HG03378 (cell line): Measurements from ENCODE around the gene SOX1.

Source experiments
- ATAC-seq: cut with Tn5 transposase; IDR thresholded peaks from one replicate; pipeline ENCODE4 v1.9.1; 2021; ENCODE audit warnings: mild to moderate bottlenecking, moderate library complexity; ENCODE audit not compliant: unreplicated experiment

SOX1 gene

DNA sequence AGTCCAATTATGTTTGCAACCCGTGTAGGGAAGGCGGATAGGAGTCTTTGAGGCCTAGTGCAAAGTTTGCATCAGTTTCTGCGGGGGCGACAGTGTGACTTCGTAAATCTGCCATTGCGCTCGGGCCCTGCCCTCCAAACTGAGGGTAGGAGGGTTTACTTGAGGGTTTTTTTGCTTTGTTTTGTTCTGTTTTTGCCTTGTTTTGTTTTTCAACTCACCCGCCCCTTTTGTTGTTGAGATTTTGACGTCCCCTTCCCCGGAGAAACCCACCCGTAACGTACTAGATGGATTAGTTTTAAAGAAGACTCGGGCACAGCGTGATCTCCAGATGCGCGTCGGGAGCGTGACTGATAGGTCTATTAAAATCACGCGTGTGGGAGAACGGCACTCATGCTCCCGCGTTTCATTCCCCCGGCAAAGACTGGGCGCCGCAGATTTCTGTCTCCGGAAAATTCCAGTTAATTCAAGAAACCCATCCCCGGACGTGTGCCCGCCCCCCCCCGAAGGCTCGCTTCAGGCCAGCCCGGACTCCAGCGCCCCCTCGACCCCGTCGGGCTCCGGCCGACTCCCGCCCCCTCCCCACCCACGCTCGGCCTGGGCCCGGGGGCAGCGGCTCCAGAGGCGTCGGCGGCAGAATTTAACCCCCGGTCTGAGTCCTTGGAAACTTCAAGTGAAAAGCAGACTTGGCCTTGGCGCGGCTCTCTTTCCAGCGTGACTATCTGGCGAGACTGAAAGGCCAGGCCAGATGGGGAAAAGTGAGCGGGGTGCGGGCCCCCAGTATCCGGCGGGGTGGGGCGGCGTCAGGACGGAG lies 5.0 kb downstream of the SOX1 start:
- no peak for ATAC-seq

DNA sequence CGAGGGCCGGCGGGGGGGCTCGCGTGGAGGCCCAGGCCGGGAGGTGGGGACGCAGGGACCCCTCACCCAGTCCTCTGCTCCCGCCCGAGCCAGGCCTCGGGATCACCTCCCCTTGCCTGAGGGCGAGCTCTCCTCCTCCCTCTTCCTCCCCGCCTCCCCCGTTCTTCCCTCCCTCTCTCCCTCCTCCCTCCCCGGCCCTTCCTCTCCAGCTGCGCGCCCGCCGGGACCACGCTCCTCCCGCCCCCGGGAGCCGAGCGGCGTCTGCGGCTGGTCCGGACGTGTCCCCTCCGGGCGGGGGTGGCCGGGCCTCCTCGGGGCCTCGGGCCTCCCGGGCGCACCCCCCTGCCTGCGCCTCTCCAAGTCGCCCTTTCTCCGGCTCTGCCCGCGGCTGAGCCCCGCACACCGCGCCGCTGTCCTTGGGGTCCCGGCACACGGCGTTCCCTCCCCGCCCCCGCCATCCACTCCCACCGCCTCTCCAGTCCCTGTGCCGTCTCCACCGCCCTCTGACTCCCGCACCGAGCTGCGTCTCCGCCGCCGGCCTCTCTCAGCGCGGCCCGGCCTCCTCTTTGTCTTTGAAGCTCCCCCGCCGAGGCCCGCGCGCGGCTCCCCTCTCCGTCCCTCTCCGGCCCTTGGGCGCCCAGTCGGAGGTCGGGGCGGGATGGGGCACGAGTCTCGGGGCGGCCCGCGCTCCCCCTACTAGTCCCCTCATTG lies 5.7 kb downstream of the SOX1 start:
- no peak for ATAC-seq

DNA sequence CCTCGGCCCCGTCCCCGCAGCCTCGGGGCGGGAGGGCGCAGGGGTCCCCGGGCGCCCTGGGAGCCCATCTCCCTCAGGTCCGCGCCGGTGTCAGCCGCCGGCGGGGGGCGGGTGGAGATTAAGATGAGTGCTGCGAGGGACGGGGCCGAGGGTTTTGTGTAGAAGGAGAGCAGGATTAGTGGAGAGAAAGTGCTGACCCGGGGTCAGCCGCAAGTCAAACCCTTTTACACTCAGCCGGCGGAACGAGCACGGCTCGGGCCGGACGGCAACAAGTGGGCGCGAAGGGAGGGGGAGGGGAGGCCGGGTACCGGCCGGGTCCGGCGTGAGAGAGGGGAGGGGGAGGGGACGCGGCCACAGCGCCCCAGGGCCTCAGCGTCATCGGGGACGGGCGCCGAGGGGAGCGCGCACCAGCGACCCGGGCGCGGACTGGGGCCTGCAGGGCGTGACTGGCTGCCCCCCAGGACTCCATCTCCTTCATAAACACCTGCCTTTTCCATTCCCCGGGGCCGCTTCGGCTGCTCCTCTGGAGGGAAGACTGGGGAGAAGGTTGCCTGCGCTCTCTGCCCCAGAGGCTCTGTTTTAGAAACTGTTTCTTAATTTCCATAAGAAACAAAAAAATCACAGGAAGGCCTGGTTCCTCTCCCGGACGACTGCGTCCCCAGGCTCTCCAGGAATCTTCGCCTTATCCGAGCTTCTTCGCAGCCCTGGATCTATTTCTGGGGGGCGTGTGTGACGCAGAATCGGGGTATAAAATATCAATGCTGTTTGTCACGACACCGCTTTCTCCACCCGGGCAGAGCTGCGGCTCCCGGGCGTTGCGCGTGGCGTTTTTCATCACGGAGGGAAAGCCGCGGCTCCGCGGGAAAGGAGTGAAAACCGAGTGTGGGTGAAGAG lies 6.5 kb downstream of the SOX1 start:
- ATAC-seq, result no peak

DNA sequence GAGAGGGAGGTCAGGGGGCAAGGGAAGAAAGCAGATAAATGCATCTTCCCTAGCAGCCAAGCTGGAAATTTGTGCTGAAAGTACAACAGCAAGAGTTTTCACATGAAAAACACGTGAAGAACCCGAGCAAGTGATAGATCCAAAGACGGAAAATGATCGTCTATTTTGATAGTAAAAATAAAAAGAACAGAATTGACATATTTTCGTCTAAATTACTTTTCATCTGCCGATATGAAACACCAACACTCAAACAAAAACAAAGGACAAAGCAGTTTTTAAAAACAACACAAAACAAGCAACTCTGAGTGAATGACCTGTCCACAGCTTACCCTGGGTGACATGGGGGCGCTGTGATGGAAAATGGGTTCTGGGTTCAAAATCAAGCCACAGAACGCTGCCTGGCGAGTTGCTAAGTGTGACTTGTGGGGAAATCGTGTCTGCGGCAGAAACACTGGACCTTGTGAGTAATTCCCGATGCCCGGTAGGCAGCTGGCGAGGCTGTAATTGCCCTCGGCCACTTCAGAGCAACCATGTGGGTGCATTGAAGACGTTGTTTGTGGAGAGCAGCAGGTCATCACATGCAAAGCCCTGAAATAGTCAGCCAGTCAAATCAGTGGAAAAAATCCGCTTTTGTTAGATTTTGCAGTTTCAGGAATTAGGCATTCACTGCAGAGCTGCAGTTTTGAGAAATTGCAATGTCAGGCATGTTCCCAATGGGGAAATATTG lies 7.4 kb downstream of the SOX1 start:
- no peak for ATAC-seq

DNA sequence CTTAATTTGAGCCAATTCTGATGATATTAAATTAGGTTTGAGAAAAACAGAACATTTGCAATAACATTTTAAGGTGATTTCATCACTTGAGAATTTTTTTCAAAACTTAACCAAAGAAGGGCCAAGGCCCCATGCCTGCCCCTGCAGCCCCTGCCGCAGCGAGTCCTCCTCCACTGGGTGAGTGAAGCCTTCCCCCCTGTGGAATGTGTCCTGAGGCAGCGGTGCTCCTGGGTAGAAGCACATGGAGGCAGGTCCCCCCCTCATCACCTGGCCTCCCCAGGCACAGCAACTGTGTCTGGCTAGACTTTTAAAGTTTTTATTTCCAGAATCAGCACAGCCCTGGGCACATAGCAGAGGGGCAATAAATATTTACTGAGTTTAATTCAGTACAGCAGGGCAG lies 10.8 kb downstream of the SOX1 start:
- no peak for ATAC-seq

DNA sequence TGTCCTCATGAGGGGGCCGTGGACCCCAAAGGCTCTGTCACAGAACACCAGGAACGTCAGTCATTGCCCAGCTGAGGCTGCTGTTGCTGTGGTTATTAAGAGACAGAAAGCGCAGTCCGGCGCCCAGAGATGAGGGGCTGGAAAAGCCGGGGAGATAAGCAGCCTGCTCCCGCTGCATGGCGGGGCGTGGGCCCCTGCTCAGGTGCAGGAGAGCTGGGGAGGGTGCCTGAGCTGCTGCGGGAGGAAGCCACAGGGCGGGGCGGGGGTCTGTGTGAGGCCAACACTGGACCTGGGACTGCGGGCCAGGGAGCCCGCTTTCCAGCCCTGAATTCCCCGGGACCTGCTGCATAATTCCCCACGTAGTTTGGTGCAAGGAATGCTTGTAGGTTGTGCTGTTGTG lies 11.3 kb downstream of the SOX1 start:
- ATAC-seq, result no peak

DNA sequence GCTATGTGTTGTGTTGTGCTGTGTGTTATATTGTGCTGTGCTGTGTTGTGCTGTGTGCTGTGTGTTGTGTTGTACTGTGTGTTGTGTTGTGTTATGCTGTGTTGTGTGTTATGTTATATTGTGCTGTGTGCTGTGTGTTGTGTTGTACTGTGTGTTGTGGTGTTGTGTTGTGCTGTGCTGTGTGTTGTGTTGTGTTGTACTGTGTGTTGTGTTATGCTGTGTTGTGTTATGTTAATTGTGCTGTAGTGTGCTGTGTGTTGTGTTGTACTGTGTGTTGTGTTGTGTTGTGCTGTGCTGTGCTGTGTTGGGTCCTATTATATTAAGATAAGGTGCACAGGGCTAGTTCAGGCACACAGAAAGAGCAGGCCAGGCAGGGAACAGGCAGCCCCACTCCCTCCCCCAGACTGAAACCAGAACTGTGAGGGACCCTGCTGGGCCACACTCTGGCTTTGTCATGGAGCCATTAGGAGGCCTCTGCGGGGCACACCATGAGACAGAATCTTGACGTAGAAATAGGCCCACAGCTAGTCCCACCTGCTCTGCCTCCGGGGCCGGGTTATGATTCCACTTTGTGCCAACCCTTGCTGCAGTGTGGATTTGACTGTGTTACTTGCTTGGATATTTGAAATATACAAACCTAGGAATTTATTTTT lies 12.1 kb downstream of the SOX1 start:
- ATAC-seq, result no peak

DNA sequence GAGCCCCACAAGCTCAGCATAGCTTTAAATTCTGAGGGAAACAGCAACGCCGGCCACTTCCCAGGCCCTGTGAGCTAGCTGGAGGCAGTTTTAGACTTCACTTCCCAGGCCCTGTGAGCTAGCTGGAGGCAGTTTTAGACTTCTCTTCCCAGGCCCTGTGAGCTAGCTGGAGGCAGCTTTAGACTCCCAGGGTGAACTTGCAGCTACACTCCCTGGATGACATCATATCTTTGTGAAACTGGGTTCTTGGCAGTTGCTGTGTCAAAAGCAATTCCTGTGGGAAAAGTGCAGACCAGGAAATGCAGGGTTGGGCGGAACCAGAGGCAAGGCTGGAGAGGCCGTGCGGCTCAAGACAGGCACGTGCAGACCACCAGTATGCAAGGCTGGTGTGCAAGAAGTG lies 12.7 kb downstream of the SOX1 start:
- ATAC-seq, result no peak

DNA sequence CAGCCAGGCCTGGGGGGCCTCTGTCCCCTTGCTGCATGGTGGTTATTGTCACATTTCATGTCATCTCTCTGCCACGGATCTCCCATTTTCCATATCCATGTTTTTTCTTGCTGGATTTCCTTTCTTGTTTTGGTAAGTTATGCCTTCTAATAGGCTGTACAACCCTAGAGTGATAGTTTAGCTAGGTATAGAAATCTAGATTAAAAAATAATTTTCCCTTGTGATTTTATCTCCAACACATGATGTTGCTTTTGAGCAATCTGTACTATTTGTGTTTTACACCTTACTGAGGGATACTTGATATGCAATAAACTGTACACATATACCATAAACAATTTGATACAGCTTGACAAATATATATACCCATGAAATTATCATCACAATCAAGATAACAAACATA lies 17.0 kb downstream of the SOX1 start:
- ATAC-seq, result no peak

DNA sequence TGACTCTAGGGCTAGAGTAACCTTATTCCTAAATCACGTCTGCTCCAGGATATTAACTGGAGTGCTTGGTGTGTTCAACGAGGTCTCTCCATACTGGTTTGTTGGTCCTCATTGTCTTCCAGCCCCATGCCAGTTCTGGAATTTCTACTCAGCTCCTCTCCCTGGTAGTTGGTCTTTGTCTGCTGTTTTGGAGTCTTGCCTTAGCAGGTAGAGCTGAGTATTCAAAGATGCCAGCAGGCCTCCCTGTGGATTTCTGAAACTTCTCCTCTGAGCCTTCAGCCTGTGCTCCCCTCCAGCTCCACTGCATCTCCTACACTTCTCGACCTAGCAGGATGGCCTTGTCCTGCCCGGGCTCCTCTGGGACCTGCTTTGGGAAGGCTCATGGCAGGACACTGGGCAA lies 25.5 kb downstream of the SOX1 start:
- no peak for ATAC-seq

DNA sequence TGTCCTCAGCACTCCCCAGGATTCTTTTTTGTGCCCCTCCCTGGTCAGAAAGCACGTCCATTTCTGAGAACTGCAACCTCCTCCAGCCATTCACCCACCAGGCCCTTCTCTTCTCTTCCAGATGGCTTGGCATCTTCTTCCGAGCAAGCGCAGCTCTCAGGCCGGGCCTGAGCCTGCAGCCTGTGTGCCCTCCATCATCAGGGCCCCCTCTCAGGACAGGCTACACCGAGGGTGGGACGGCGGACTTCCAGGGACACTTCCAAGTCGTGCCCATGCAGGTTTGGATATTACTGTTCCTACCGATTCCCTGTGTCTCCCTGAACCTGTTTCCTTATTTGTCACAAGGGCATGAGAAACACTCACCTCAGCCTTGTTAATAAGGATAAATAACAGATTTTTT lies 28.4 kb downstream of the SOX1 start:
- no peak for ATAC-seq

DNA sequence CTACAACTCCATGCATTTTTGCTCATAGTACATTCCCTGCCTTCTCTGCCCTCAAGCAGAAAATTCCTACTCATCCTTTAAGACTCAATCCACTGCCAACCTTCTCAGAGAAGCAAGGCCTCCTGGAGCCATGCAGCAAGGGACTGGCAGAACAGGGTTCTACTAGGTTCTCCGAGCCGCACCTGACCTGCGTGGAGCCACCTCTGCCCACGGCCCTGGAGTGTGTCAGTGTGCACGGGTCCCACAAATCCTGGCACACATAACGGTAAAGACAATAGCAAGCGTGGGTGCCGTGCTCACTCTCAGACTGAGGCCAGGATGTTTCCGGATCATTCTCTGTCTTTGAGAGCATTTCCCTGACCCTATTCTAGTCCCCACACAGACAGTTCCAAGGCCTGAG lies 30.0 kb downstream of the SOX1 start:
- no peak for ATAC-seq

DNA sequence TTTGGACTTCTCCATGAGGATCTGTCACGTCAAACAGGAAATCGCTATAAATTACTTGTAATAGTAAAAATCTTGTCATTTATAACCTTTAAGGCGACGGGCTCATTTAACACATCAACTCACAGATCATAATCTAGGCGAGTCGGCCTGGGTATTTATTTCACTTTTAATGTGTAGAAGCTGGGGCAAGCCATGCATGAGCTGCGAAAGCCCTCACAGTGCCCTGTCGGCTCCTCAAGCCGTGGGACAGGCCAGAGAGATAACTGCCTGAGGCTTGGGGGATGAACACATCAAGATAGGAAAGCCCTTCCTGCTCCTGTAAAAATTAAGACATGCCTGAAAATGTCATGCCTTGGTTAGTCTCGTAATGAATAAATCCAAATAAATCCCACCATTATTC lies 30.8 kb downstream of the SOX1 start:
- no peak for ATAC-seq

DNA sequence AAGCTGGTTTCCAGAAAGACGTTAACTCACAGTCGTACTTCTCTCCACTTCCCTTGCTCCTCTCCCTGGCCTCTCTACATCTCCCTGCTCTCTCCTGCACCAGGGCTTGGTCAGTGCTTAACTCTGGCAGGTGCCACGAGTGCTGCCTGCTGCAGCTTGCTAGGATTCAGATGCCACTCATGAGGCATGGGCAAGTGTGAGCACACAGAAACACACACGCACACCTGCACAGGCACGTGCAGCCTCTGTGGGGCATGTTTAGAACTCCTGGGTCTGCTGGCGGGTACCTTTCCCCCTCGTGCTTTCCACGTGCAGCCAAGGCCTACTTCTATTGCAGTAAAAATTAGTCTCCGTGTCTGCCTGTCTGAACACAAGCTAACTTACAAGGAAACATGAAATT lies 31.8 kb downstream of the SOX1 start:
- no peak for ATAC-seq

DNA sequence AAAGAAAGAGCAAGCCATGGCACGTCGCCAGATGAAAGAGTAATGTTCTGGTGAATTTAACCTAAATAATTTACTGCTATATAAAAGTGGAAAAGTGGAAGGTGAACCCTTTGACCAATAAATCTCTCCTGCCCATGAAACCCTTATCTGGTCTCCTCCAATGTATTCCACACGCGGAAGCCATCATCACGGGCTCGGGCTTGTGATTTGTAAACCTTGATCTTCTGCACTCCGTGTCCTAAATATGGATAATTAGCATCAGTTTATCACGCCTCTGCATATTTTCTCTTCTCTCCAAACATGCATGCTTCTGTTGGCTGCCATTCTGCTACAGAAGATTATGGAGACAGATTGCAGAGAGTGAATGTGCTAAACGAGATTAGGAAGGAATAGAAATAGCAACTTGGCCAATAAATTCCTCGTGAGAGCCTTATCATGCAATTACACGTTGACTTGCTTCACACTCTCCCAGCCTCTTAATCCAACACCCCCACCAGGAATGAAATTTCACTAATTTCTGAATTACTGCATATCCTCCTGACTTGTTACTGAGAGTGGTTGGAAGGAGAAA lies 34.5 kb downstream of the SOX1 start:
- no peak for ATAC-seq

DNA sequence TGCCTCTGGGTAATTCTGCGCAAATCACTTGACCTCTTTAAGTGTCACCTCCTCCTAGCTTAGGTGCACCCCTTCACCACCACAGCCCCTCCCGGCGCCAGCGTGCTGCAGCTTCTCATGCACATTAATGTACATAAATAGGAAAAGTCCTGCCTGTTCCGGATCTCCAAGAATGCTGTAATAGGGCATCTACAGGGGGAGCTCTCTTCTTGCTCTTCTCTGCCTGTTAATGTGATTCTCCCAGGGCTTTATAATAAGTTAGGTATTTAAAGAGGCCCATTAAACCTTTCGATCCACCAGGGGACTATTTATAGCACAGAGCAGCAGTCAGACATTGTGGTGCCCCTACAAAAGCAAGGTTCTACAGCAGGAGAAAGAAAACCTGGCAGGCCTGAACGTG lies 35.3 kb downstream of the SOX1 start:
- no peak for ATAC-seq

DNA sequence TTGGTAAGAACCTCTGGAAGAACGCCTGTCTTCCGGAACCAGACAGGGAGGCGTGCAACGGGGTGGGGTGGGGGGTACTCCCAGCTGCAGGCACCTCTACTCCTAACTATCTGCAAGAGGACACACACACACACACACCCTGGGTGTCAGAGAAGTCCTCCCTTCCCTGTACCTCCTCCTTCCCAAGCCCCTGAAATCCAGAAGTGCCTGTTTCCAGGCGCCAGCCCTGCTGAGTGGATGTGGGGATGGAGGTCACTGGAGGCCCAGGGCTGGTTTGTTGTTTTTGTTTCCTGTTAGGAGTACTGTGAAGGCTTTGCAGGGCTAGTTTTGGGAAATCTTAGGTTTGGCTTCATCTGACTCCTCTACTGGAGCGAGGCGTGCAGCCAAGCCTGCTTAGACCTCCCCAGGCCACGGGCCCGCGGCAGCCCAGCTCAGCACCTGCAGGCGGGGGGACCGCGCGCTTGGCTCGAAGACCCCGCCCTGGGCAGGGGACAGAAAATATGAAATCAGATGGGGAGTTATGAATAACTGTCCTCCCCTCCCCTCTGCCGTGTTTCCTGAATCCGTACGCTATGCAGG lies 36.4 kb downstream of the SOX1 start:
- no peak for ATAC-seq

DNA sequence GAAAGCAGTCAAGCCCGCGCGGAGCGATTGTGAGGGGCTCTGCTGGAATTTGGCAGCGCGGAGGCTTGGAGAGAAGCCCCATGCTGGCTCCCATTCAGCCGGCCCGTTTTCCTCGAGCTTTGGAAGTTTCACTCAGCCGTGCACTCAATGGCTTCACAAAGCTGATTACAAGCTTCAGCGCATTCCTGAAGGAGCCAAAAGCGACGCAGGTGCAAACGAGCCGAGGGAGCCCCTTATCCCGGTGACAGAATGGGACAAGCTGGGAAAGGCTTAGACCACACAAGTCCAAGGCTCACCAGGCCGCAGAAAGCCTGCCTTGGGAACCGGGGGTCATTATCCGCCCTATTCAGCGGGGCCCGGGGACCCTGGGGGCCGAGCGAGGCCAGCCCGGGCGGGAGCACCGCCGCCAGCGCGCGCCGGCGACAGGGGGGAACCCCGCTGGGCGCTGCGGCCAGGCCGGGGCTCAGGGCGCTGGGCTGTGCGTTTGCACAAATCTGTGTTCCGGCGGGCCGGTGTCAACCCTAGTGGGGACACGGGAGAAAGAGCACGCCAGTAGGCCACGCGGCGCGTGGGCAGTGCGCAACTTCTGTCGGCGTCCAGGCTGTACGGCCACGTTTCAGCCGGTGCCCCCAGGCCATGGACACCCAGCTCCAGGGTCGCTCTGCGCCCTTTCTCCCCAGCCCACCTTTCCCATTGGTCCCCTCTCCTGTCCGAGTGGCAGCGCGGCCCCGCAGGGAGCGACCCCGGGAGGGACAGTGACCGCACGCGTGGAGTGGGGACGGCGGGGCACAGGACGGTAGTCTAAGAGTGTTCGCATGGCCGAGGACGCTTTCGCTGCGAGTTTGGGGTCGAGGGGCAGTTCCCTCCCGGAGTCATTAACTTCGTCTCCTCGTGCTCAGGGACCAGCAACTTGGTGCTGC lies 37.3 kb downstream of the SOX1 start:
- ATAC-seq, result no peak

DNA sequence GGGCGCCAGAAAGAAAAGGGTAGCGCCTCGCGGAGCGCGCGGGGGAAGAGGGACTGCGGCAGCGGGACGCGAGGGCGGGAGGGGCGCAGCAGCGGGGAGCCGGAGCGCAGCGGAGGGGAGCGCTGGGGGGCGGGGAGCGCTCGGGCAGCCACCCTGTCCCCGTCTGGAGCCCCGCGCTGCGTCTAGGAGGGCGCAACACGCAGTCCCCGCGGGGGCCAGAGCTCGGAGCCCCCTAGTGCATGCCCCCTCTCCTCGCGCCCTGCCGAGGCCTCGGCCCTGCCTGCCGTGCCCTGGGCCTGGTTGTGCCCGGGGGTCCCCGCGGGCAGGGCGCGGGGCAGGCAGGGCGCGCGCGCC lies 37.9 kb downstream of the SOX1 start:
- no peak for ATAC-seq
